ENCODE measurements around the gene TANC1.

The TANC1 gene

DNA sequence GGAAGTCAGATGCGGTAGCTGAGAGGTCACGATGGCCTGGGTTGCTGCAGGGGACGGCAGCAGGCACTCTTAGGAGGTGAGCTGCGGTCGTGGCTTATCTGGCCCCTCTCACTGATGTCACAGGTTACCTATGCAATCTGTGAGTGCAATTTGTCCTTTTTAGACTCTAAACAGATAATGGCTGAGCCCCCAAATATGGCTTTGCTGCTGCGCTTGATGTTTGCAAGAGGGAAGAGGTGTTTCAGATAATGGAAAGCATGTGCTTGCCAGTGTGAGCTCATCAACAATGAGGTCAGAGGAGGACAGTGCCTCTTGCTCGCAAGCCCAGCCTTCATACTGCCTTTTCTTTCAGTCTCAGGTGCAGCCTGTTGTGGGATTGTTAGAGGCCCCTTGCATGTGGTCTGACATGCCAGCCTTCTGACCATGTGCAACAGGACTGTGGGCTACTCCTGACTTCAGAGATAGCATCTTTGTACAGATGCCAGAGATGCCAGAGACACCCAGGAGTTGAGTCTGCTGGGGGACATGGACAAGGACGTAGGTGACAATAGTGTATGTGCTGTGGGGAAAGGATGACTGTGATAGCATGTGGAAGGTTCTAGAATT lies 151.3 kb downstream of the TANC1 start:
- Histone ChIP-seq H2BK12ac (ENCODE audit: low read length) (no peak overlapping the region), H3K79me1 (ENCODE audit: low read depth, low read length) (no peaks in the 10 kb centered on the region), H3K4ac (ENCODE audit: low read length) (no peak overlapping the region), H4K91ac (ENCODE audit: low read depth, low read length, poor library complexity) (no peak overlapping the region), H2BK5ac (ENCODE audit: low read length) (no peak overlapping the region), H2BK15ac (ENCODE audit: low read length) (peak overlapping the region; percentile 43), H3K14ac (ENCODE audit: low read length) (no peak overlapping the region), H4K8ac (ENCODE audit: low read depth, low read length) (no peak overlapping the region), H2BK120ac (ENCODE audit: low read depth, low read length) (no peak overlapping the region), H3K4me1 (ENCODE audit: control insufficient read depth in 2 of 2, insufficient read depth in 1 of 2, low read depth in 1 of 2, low read length in 2 of 2) (peaks cover 3 to 4% of the 10 kb centered on the region in 2 donors), H3K4me3 (ENCODE audit: low read length in 2 of 2) (no peak overlapping the region), H3K36me3 (replicated peaks in 1 of 2; ENCODE audit: control insufficient read depth in 2 of 2, insufficient read depth in 2 of 2, low read length in 2 of 2) (no peaks in the 10 kb centered on the region), H3K27me3 (ENCODE audit: control insufficient read depth in 3 of 3, insufficient read depth in 3 of 3, low read depth in 1 of 3, low read length in 3 of 3) (no peaks in the 10 kb centered on the region), H3K18ac (ENCODE audit: low read length) (no peak overlapping the region), H3K9ac (ENCODE audit: low read depth, low read length, poor library complexity) (peak overlapping the region; percentile 45), H3K27ac (replicated peaks; ENCODE audit: low read length) (no peak overlapping the region), H2AFZ (ENCODE audit: low read length) (no peak overlapping the region), H3K9me3 (replicated peaks in 1 of 2; ENCODE audit: control insufficient read depth in 2 of 2, insufficient read depth in 1 of 2, low read depth in 1 of 2, low read length in 2 of 2) (peaks cover 0 to 2% of the 10 kb centered on the region in 2 donors), H2AK5ac (ENCODE audit: low read depth, low read length) (peak overlapping the region; percentile 57), H3K23ac (ENCODE audit: low read depth, low read length, poor library complexity) (no peak overlapping the region), H3K4me2 (ENCODE audit: insufficient read depth, low read length, poor library complexity, severe bottlenecking) (no peak overlapping the region)
- no CpG with 5 or more reads among the region's 8 CpGs for WGBS, 2 donors (ENCODE audit: extremely low coverage in 2 of 2, insufficient read length in 2 of 2, insufficient replicate concordance in 1 of 2)
- DNase-seq (ENCODE audit: low spot score) = no peak

DNA sequence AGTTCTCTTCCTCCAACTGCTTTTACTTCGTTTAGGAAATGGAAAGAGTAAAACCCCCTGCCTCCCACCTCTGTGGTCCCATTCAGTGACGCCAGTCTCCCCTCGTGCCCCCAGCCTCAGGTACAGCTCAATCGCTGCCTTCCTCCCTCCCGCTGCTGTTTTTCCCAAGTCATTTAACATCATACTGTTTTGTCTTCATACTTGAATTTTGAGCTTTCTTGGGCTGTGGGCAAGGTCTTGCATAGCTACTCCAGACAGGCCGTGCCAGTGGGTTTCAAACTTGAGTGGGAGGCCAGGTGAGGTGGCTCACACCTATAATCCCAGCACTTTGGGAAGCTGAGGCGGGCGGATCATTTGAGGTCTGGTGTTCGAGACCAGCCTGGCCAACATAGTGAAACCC lies 155.3 kb downstream of the TANC1 start:
- Histone ChIP-seq H2AFZ (ENCODE audit: low read length) (no peak overlapping the region), H3K4ac (ENCODE audit: low read length) (no peak overlapping the region), H3K18ac (ENCODE audit: low read length) (no peak overlapping the region), H2BK12ac (ENCODE audit: low read length) (no peak overlapping the region), H4K91ac (ENCODE audit: low read depth, low read length, poor library complexity) (no peak overlapping the region), H3K79me1 (ENCODE audit: low read depth, low read length) (no peaks in the 10 kb centered on the region), H3K36me3 (replicated peaks in 1 of 2; ENCODE audit: control insufficient read depth in 2 of 2, insufficient read depth in 2 of 2, low read length in 2 of 2) (peaks cover 0 to 3% of the 10 kb centered on the region in 2 donors), H3K27ac (replicated peaks; ENCODE audit: low read length) (no peak overlapping the region), H3K4me1 (ENCODE audit: control insufficient read depth in 2 of 2, insufficient read depth in 1 of 2, low read depth in 1 of 2, low read length in 2 of 2) (peaks cover 3 to 10% of the 10 kb centered on the region in 2 donors), H2BK5ac (ENCODE audit: low read length) (no peak overlapping the region), H3K4me2 (ENCODE audit: insufficient read depth, low read length, poor library complexity, severe bottlenecking) (no peak overlapping the region), H3K27me3 (ENCODE audit: control insufficient read depth in 3 of 3, insufficient read depth in 3 of 3, low read depth in 1 of 3, low read length in 3 of 3) (no peaks in the 10 kb centered on the region), H4K8ac (ENCODE audit: low read depth, low read length) (no peak overlapping the region), H3K14ac (ENCODE audit: low read length) (no peak overlapping the region), H2AK5ac (ENCODE audit: low read depth, low read length) (no peak overlapping the region), H3K9me3 (replicated peaks in 1 of 2; ENCODE audit: control insufficient read depth in 2 of 2, insufficient read depth in 1 of 2, low read depth in 1 of 2, low read length in 2 of 2) (peaks cover 0 to 13% of the 10 kb centered on the region in 2 donors), H3K23ac (ENCODE audit: low read depth, low read length, poor library complexity) (no peak overlapping the region), H2BK120ac (ENCODE audit: low read depth, low read length) (no peak overlapping the region), H2BK15ac (ENCODE audit: low read length) (no peak overlapping the region), H3K4me3 (ENCODE audit: low read length in 2 of 2) (no peak overlapping the region), H3K9ac (ENCODE audit: low read depth, low read length, poor library complexity) (no peak overlapping the region)
- DNase-seq (ENCODE audit: low spot score) = no peak
- no CpG with 5 or more reads among the region's 9 CpGs for WGBS, 2 donors (ENCODE audit: extremely low coverage in 2 of 2, insufficient read length in 2 of 2, insufficient replicate concordance in 1 of 2)

DNA sequence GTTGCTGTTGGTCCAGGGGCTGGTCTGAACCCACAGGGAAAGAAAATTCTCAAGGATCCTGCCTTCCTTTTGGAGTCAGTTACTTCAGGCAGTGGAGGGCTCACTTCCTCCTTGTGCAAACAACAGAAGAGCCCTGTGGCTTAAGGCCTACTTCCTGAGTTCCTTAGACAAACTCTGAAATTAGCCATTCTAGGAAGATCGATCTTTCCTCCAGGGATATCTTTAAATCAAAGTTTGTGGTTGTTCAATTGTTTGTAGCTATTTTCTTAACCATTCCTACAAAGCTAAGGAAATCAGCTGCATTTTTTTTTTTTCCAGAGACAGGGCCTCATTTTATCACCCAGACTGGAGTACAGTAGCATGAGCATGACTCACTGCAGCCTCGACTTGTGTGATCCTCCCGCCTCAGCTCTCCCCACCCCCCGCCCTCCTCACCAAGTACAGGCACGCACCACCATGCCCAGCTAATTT lies 156.0 kb downstream of the TANC1 start:
- Histone ChIP-seq H4K8ac (ENCODE audit: low read depth, low read length) (no peak overlapping the region), H2AK5ac (ENCODE audit: low read depth, low read length) (no peak overlapping the region), H3K4me3 (ENCODE audit: low read length in 2 of 2) (no peak overlapping the region), H3K4me2 (ENCODE audit: insufficient read depth, low read length, poor library complexity, severe bottlenecking) (no peak overlapping the region), H2BK5ac (ENCODE audit: low read length) (no peak overlapping the region), H3K9ac (ENCODE audit: low read depth, low read length, poor library complexity) (no peak overlapping the region), H2BK12ac (ENCODE audit: low read length) (no peak overlapping the region), H3K27me3 (ENCODE audit: control insufficient read depth in 3 of 3, insufficient read depth in 3 of 3, low read depth in 1 of 3, low read length in 3 of 3) (no peaks in the 10 kb centered on the region), H2BK120ac (ENCODE audit: low read depth, low read length) (no peak overlapping the region), H2BK15ac (ENCODE audit: low read length) (no peak overlapping the region), H4K91ac (ENCODE audit: low read depth, low read length, poor library complexity) (no peak overlapping the region), H3K23ac (ENCODE audit: low read depth, low read length, poor library complexity) (no peak overlapping the region), H3K9me3 (replicated peaks in 1 of 2; ENCODE audit: control insufficient read depth in 2 of 2, insufficient read depth in 1 of 2, low read depth in 1 of 2, low read length in 2 of 2) (peaks cover 0 to 13% of the 10 kb centered on the region in 2 donors), H3K4ac (ENCODE audit: low read length) (no peak overlapping the region), H3K27ac (replicated peaks; ENCODE audit: low read length) (no peak overlapping the region), H3K18ac (ENCODE audit: low read length) (no peak overlapping the region), H2AFZ (ENCODE audit: low read length) (no peak overlapping the region), H3K36me3 (replicated peaks in 1 of 2; ENCODE audit: control insufficient read depth in 2 of 2, insufficient read depth in 2 of 2, low read length in 2 of 2) (peaks cover 0 to 3% of the 10 kb centered on the region in 2 donors), H3K4me1 (ENCODE audit: control insufficient read depth in 2 of 2, insufficient read depth in 1 of 2, low read depth in 1 of 2, low read length in 2 of 2) (peaks cover 3 to 10% of the 10 kb centered on the region in 2 donors), H3K14ac (ENCODE audit: low read length) (no peak overlapping the region), H3K79me1 (ENCODE audit: low read depth, low read length) (no peaks in the 10 kb centered on the region)
- no peak for DNase-seq (ENCODE audit: low spot score)
- no CpG with 5 or more reads among the region's 5 CpGs for WGBS, 2 donors (ENCODE audit: extremely low coverage in 2 of 2, insufficient read length in 2 of 2, insufficient replicate concordance in 1 of 2)

GRCh38 chr2:159124931-159125467 lies 156.6 kb downstream of the TANC1 start:
- H3K27ac ChIP-seq (replicated peaks; ENCODE audit: low read length) = no peak overlapping the region
- H3K23ac ChIP-seq (ENCODE audit: low read depth, low read length, poor library complexity) = no peak overlapping the region
- no peak overlapping the region for H3K18ac ChIP-seq (ENCODE audit: low read length)
- no peak overlapping the region for H2BK12ac ChIP-seq (ENCODE audit: low read length)
- DNase-seq (ENCODE audit: low spot score) = no peak
- WGBS, 2 donors (ENCODE audit: extremely low coverage in 2 of 2, insufficient read length in 2 of 2, insufficient replicate concordance in 1 of 2) = no CpG with 5 or more reads among the region's 3 CpGs
- no peaks in the 10 kb centered on the region for H3K27me3 ChIP-seq (ENCODE audit: control insufficient read depth in 3 of 3, insufficient read depth in 3 of 3, low read depth in 1 of 3, low read length in 3 of 3)
- no peak overlapping the region for H3K4me3 ChIP-seq (ENCODE audit: low read length in 2 of 2)
- H3K4me2 ChIP-seq (ENCODE audit: insufficient read depth, low read length, poor library complexity, severe bottlenecking) = no peak overlapping the region
- H4K8ac ChIP-seq (ENCODE audit: low read depth, low read length) = no peak overlapping the region
- H2BK5ac ChIP-seq (ENCODE audit: low read length) = no peak overlapping the region
- no peak overlapping the region for H3K9ac ChIP-seq (ENCODE audit: low read depth, low read length, poor library complexity)
- no peak overlapping the region for H2BK120ac ChIP-seq (ENCODE audit: low read depth, low read length)
- peaks cover 3 to 7% of the 10 kb centered on the region in 2 donors for H3K4me1 ChIP-seq (ENCODE audit: control insufficient read depth in 2 of 2, insufficient read depth in 1 of 2, low read depth in 1 of 2, low read length in 2 of 2)
- H2AK5ac ChIP-seq (ENCODE audit: low read depth, low read length) = no peak overlapping the region
- peaks cover 0 to 3% of the 10 kb centered on the region in 2 donors for H3K36me3 ChIP-seq (replicated peaks in 1 of 2; ENCODE audit: control insufficient read depth in 2 of 2, insufficient read depth in 2 of 2, low read length in 2 of 2)
- no peak overlapping the region for H2AFZ ChIP-seq (ENCODE audit: low read length)
- no peak overlapping the region for H4K91ac ChIP-seq (ENCODE audit: low read depth, low read length, poor library complexity)
- peaks cover 0 to 13% of the 10 kb centered on the region in 2 donors for H3K9me3 ChIP-seq (replicated peaks in 1 of 2; ENCODE audit: control insufficient read depth in 2 of 2, insufficient read depth in 1 of 2, low read depth in 1 of 2, low read length in 2 of 2)
- no peak overlapping the region for H3K14ac ChIP-seq (ENCODE audit: low read length)
- no peak overlapping the region for H2BK15ac ChIP-seq (ENCODE audit: low read length)
- H3K79me1 ChIP-seq (ENCODE audit: low read depth, low read length) = no peaks in the 10 kb centered on the region
- H3K4ac ChIP-seq (ENCODE audit: low read length) = no peak overlapping the region
